Endothelial cell of umbilical vein (primary cell): ENCODE data around the gene SPATA45. TPM values are rescaled to one million over a fixed set of nuclear protein-coding genes. Genes with fewer than 3 reads are reported as not detected.

Source experiments
- BruUV-seq: library from RNA; stranded (reverse); fragments of 400-500 nt; replicated peaks from 2 replicates; lab custom pipeline; 2021; lab: Mats Ljungman, UMichigan
- CTCF ChIA-PET: fragments of 300-600, 350-600 bp; sonication (Branson Sonifier 250); formaldehyde crosslinking; loops from one replicate; lab custom pipeline; 2021; ENCODE audit warnings: antibody characterized with exemption, inconsistent platforms; lab: Charles Lee
- POLR2A ChIA-PET: fragments of 300-600, 350-600 bp; sonication (Branson Sonifier 250); formaldehyde crosslinking; loops from one replicate; lab custom pipeline; 2021; ENCODE audit warnings: antibody characterized with exemption, inconsistent platforms; lab: Charles Lee
- DNase-seq: peaks from one replicate; pipeline ENCODE4 v3.0.0-alpha.2; 2011; ENCODE audit warnings: low read depth, low spot score
- FAIRE-seq: peaks from 2 replicates; lab custom pipeline; 2011; peaks lifted over from hg19 to GRCh38; lab: Jason Lieb, UNC
- H2AFZ ChIP-seq: 2 replicates; pipeline ENCODE4 v1.6.0; 2012; ENCODE audit warnings: low read depth, low read length, control low read depth, inconsistent platforms
- H3K27ac ChIP-seq: 2 replicates; pipeline ENCODE4 v1.5.1; 2011; ENCODE audit warnings: low read depth, mild to moderate bottlenecking, control low read depth, low read length, moderate library complexity; ENCODE audit not compliant: insufficient read depth
- H3K27me3 ChIP-seq, 2 experiments: 2 replicates each; pipeline versions ENCODE4 v1.6.0 to v1.6.1; 2011; ENCODE audit warnings: low read length in 2 of 2, mixed read lengths in 1 of 2; ENCODE audit not compliant: control insufficient read depth in 2 of 2, insufficient read depth in 2 of 2
- H3K36me3 ChIP-seq, 2 experiments: 2 replicates in 1 of 2; 3 replicates in 1 of 2; pipeline ENCODE4 v1.5.1; 2011; ENCODE audit warnings: low read length in 2 of 2, mild to moderate bottlenecking in 1 of 2, moderate library complexity in 1 of 2; ENCODE audit not compliant: control insufficient read depth in 2 of 2, insufficient read depth in 2 of 2; ENCODE audit errors: extremely low read depth in 1 of 2
- H3K4me1 ChIP-seq: 3 replicates; pipeline ENCODE4 v1.5.1; 2011; ENCODE audit warnings: mild to moderate bottlenecking, low read length; ENCODE audit not compliant: control insufficient read depth, insufficient read depth; ENCODE audit errors: extremely low read depth
- H3K4me2 ChIP-seq: 2 replicates; pipeline ENCODE4 v1.6.1; 2011; ENCODE audit warnings: low read length, control low read depth, mixed read lengths; ENCODE audit not compliant: insufficient read depth
- H3K4me3 ChIP-seq, 3 experiments: fragments of 200-600 bp in 1 of 3; sonication (generic), shearing (Covaris generic) in 1 of 3; replicated peaks in 1 of 3; 2 replicates each; pipeline ENCODE4 v1.5.1; 2011 to 2016; ENCODE audit warnings: control low read depth in 3 of 3, low read length in 3 of 3, mild to moderate bottlenecking in 2 of 3, inconsistent platforms in 1 of 3, low read depth in 1 of 3, moderate library complexity in 1 of 3; ENCODE audit not compliant: insufficient read depth in 1 of 3
- H3K79me2 ChIP-seq: 2 replicates; pipeline ENCODE4 v1.6.0; 2012; ENCODE audit warnings: low read length, inconsistent platforms; ENCODE audit not compliant: control insufficient read depth, insufficient read depth
- H3K9ac ChIP-seq: replicated peaks from 2 replicates; pipeline ENCODE3; 2011; ENCODE audit warnings: low read length, control low read depth; ENCODE audit not compliant: insufficient read depth; ENCODE audit errors: extremely low read depth
- H3K9me1 ChIP-seq: replicated peaks from 3 replicates; pipeline ENCODE4 v1.6.0; 2011; ENCODE audit warnings: mild to moderate bottlenecking, low read length; ENCODE audit not compliant: control insufficient read depth, insufficient read depth; ENCODE audit errors: extremely low read depth
- H3K9me3 ChIP-seq: replicated peaks from 2 replicates; pipeline ENCODE4 v1.5.1; 2012; ENCODE audit warnings: low read length, inconsistent platforms; ENCODE audit not compliant: control insufficient read depth, insufficient read depth
- H4K20me1 ChIP-seq: replicated peaks from 2 replicates; pipeline ENCODE3; 2011; ENCODE audit warnings: mild to moderate bottlenecking, low read length; ENCODE audit not compliant: control insufficient read depth, insufficient read depth; ENCODE audit errors: extremely low read depth
- CTCF ChIP-seq, 2 donors: IDR thresholded peaks; 1 replicate in 1 of 2; 2 replicates in 1 of 2; pipeline ENCODE4 v1.5.1; 2011; ENCODE audit warnings: low read length in 2 of 2, mild to moderate bottlenecking in 2 of 2, moderate library complexity in 2 of 2, control low read depth in 1 of 2, inconsistent platforms in 1 of 2, low read depth in 1 of 2; ENCODE audit not compliant: insufficient read depth in 1 of 2; ENCODE audit errors: extremely low read depth in 1 of 2
- EZH2 ChIP-seq: IDR thresholded peaks from 2 replicates; pipeline ENCODE4 v1.6.1; 2012; ENCODE audit warnings: borderline replicate concordance, low read depth, mild to moderate bottlenecking, moderate library complexity, low read length, inconsistent platforms; ENCODE audit not compliant: severe bottlenecking
- FOS ChIP-seq: IDR thresholded peaks from 2 replicates; pipeline ENCODE4 v1.6.1; 2011; ENCODE audit warnings: mild to moderate bottlenecking, low read length, moderate library complexity, borderline replicate concordance; ENCODE audit not compliant: insufficient read depth
- GATA2 ChIP-seq: IDR thresholded peaks from 2 replicates; pipeline ENCODE4 v1.7.0; 2011; ENCODE audit warnings: low read depth, mild to moderate bottlenecking, moderate library complexity, mixed read lengths, low read length; ENCODE audit not compliant: insufficient read length, insufficient read depth
- JUN ChIP-seq: IDR thresholded peaks from 2 replicates; pipeline ENCODE4 v1.6.1; 2011; ENCODE audit warnings: borderline replicate concordance, low read depth; ENCODE audit not compliant: insufficient read length, insufficient read depth
- MAX ChIP-seq: IDR thresholded peaks from 2 replicates; pipeline ENCODE4 v1.6.1; 2011; ENCODE audit not compliant: insufficient read depth, insufficient read length
- MYC ChIP-seq: IDR thresholded peaks from one replicate; pipeline ENCODE4 v1.6.1; 2011; ENCODE audit warnings: mild to moderate bottlenecking, low read depth, low read length
- POLR2A ChIP-seq: IDR thresholded peaks from 2 replicates; pipeline ENCODE4 v1.6.1; 2012; ENCODE audit warnings: low read depth, mild to moderate bottlenecking, control low read depth, low read length
- POLR2AphosphoS5 ChIP-seq: IDR thresholded peaks from 2 replicates; pipeline ENCODE4 v1.6.1; 2012; ENCODE audit warnings: low read depth, mild to moderate bottlenecking, control low read depth, low read length, moderate library complexity; ENCODE audit not compliant: insufficient read depth
- dilution Hi-C: fragments of 300-500 bp; cut with MboI; formaldehyde crosslinking; loops from one replicate; pipeline ENCODE4 v1.15.0; 2019; ENCODE audit warnings: low sequenced_read_pairs; ENCODE audit not compliant: extremely low pct_ligation_motif_present
- intact Hi-C: fragments of 100-400 bp; cut with micrococcal nuclease; formaldehyde crosslinking; loops from one replicate; pipeline ENCODE4 v1.10.0; 2022
- polyA plus RNA-seq, 4 experiments: library from polyadenylated mRNA; depleted of rRNA in 3 of 4; stranded (reverse) in 3 of 4; unstranded in 1 of 4; fragments of >200 nt; gene quantifications; 2 replicates each; pipeline versions ENCODE4 v1.2.1 to v1.2.3, GENCODE V29; 2011 to 2012; ENCODE audit warnings: missing spikeins in 1 of 4
- total RNA-seq: library from RNA; stranded (reverse); gene quantifications from 2 replicates; pipeline ENCODE4 v1.2.3, GENCODE V29; 2021

Gene SPATA45
- total and polyA plus RNA-seq, 2 donors (not counting 3 experiments of a cell fraction or from before 2014, with no cell fraction given) = not detected

GRCh38 chr1:212825798-212826452 lies 21.5 kb downstream of the SPATA45 start:
- TF ChIP-seq POLR2AphosphoS5 = no peak
- no peak for TF ChIP-seq FOS
- no peak for TF ChIP-seq GATA2
- no peak for TF ChIP-seq POLR2A
- no peak for TF ChIP-seq CTCF (IDR thresholded peaks at IDR 0.05; ENCODE audit: extremely low read depth in 1 of 2, insufficient read depth in 1 of 2, low read depth in 1 of 2, low read length in 2 of 2)
- no peak for TF ChIP-seq MYC
- TF ChIP-seq MAX = no peak
- no peak for TF ChIP-seq JUN
- no peak for TF ChIP-seq EZH2
- ChIA-PET CTCF (interaction anchor here (1.3 kb wide), 1 partner anchor 11 kb away, joined by 3 read pairs; no protein-coding TSS in a partner anchor), POLR2A (no interaction called here)
- Histone ChIP-seq H3K9me1 (no peaks in the 10 kb centered on the region), H3K4me3 (no peak overlapping the region), H4K20me1 (no peaks in the 10 kb centered on the region), H3K36me3 (no peaks in the 10 kb centered on the region), H3K27me3 (no peaks in the 10 kb centered on the region), H3K4me1 (no peaks in the 10 kb centered on the region), H2AFZ (no peak overlapping the region), H3K9ac (no peak overlapping the region), H3K79me2 (no peaks in the 10 kb centered on the region), H3K4me2 (no peak overlapping the region), H3K27ac (no peak overlapping the region), H3K9me3 (peaks cover 3% of the 10 kb centered on the region)
- intact Hi-C loops (no loop called here), dilution Hi-C loops (no loop called here)
- no peak for DNase-seq
- BruUV-seq = no TSS peak
- FAIRE-seq = no peak
